H1 (cell line): ENCODE data around the gene TFDP1. TPM values are rescaled to one million over a fixed set of nuclear protein-coding genes. Genes with fewer than 3 reads are reported as not detected.

Experiments used
- CTCF ChIA-PET: fragments of 300-600 bp; sonication (Branson Sonifier 250); formaldehyde crosslinking; loops from one replicate; lab custom pipeline; 2021; ENCODE audit not compliant: partially characterized antibody; lab: Charles Lee
- POLR2A ChIA-PET: fragments of 300-600 bp; sonication (Branson Sonifier 250); formaldehyde crosslinking; loops from one replicate; lab custom pipeline; 2021; ENCODE audit warnings: inconsistent platforms; ENCODE audit not compliant: partially characterized antibody; lab: Charles Lee
- DNase-seq, 2 experiments: peaks; one replicate each; pipeline versions ENCODE4 v3.0.0 to v3.0.0-alpha.2; 2010 to 2022; ENCODE audit warnings: low spot score in 2 of 2, low read depth in 1 of 2, mixed read lengths in 1 of 2
- FAIRE-seq: peaks from 2 replicates; lab custom pipeline; 2011; peaks lifted over from hg19 to GRCh38; lab: Jason Lieb, UNC
- H2AFZ ChIP-seq: 2 replicates; pipeline ENCODE4 v1.8.1; 2012; ENCODE audit warnings: low read length, inconsistent platforms
- H2AK5ac ChIP-seq: 2 replicates; pipeline ENCODE4 v1.6.1; 2013; ENCODE audit warnings: low read depth, low read length
- H2BK120ac ChIP-seq: replicated peaks from 2 replicates; pipeline ENCODE3; 2013; ENCODE audit warnings: low read depth, low read length, inconsistent platforms
- H2BK12ac ChIP-seq: 2 replicates; pipeline ENCODE4 v1.6.1; 2013; ENCODE audit warnings: low read depth, low read length
- H2BK15ac ChIP-seq: 2 replicates; pipeline ENCODE4 v1.6.1; 2013; ENCODE audit warnings: low read length
- H2BK20ac ChIP-seq: 2 replicates; pipeline ENCODE4 v1.6.1; 2013; ENCODE audit warnings: low read length
- H2BK5ac ChIP-seq: 2 replicates; pipeline ENCODE4 v1.6.1; 2013; ENCODE audit warnings: low read depth, low read length
- H3K14ac ChIP-seq: 2 replicates; pipeline ENCODE4 v1.6.1; 2013; ENCODE audit warnings: inconsistent platforms; ENCODE audit not compliant: insufficient read length
- H3K18ac ChIP-seq: 2 replicates; pipeline ENCODE4 v1.6.1; 2013; ENCODE audit warnings: low read length; ENCODE audit errors: extremely low read depth
- H3K23ac ChIP-seq: 2 replicates; pipeline ENCODE4 v1.6.1; 2013; ENCODE audit warnings: inconsistent platforms; ENCODE audit not compliant: insufficient read length
- H3K23me2 ChIP-seq: 2 replicates; pipeline ENCODE4 v1.6.1; 2013; ENCODE audit warnings: low read depth, low read length
- H3K27ac ChIP-seq: 2 replicates; pipeline ENCODE4 v1.6.1; 2011; ENCODE audit warnings: low read depth, low read length, inconsistent platforms
- H3K27me3 ChIP-seq, 4 experiments: replicated peaks in 1 of 4; 1 replicate in 1 of 4; 2 replicates in 3 of 4; pipeline versions ENCODE4 v1.6.1 to v1.8.1; 2011 to 2013; ENCODE audit warnings: low read length in 3 of 4, mild to moderate bottlenecking in 3 of 4, inconsistent platforms in 2 of 4, mixed read lengths in 2 of 4, moderate library complexity in 1 of 4; ENCODE audit not compliant: control insufficient read depth in 3 of 4, insufficient read depth in 3 of 4; ENCODE audit errors: extremely low read depth in 1 of 4
- H3K36me3 ChIP-seq, 4 experiments: 2 replicates each; pipeline versions ENCODE4 v1.6.1 to v1.8.1; 2011 to 2013; ENCODE audit warnings: mild to moderate bottlenecking in 4 of 4, low read length in 3 of 4, moderate library complexity in 2 of 4, control low read depth in 1 of 4, inconsistent platforms in 1 of 4; ENCODE audit not compliant: insufficient read depth in 4 of 4, control insufficient read depth in 2 of 4
- H3K4ac ChIP-seq: replicated peaks from 2 replicates; pipeline ENCODE3; 2013; ENCODE audit warnings: low read length, low read depth, mixed read lengths, inconsistent platforms; ENCODE audit not compliant: insufficient read length
- H3K4me1 ChIP-seq, 4 experiments: replicated peaks in 1 of 4; 1 replicate in 1 of 4; 2 replicates in 3 of 4; pipeline versions ENCODE4 v1.6.1 to v1.8.1; 2011 to 2013; ENCODE audit warnings: low read length in 3 of 4, inconsistent platforms in 2 of 4, mixed read lengths in 1 of 4; ENCODE audit not compliant: insufficient read depth in 4 of 4, control insufficient read depth in 3 of 4
- H3K4me2 ChIP-seq, 2 experiments: 2 replicates each; pipeline versions ENCODE4 v1.6.1 to v1.8.1; 2011 to 2013; ENCODE audit warnings: low read depth in 2 of 2, low read length in 2 of 2, control low read depth in 1 of 2, inconsistent platforms in 1 of 2, mild to moderate bottlenecking in 1 of 2; ENCODE audit not compliant: insufficient read depth in 1 of 2
- H3K4me3 ChIP-seq, 4 experiments: fragments of 200-600, 300-600 bp in 1 of 4; sonication (generic), shearing (Covaris generic), sonication (Bioruptor Twin) in 1 of 4; 2 replicates each; pipeline versions ENCODE4 v1.5.1 to v1.8.1; 2011 to 2016; ENCODE audit warnings: low read length in 4 of 4, low read depth in 3 of 4, control low read depth in 2 of 4, inconsistent platforms in 2 of 4, mild to moderate bottlenecking in 2 of 4, mixed read lengths in 1 of 4, moderate library complexity in 1 of 4; ENCODE audit not compliant: insufficient read depth in 2 of 4; ENCODE audit errors: extremely low read depth in 1 of 4
- H3K56ac ChIP-seq: replicated peaks from 2 replicates; pipeline ENCODE3; 2013; ENCODE audit warnings: low read depth, mild to moderate bottlenecking, mixed read lengths, low read length, inconsistent platforms; ENCODE audit not compliant: insufficient read length
- H3K79me1 ChIP-seq: 2 replicates; pipeline ENCODE4 v1.6.1; 2013; ENCODE audit warnings: low read depth, low read length, control low read depth
- H3K79me2 ChIP-seq, 2 experiments: 2 replicates each; pipeline versions ENCODE4 v1.6.1 to v1.8.1; 2012 to 2013; ENCODE audit warnings: low read length in 2 of 2, mild to moderate bottlenecking in 2 of 2, inconsistent platforms in 1 of 2; ENCODE audit not compliant: insufficient read depth in 2 of 2, control insufficient read depth in 1 of 2
- H3K9ac ChIP-seq, 4 experiments: replicated peaks in 1 of 4; 1 replicate in 1 of 4; 2 replicates in 3 of 4; pipeline versions ENCODE4 v1.6.1 to v1.8.1; 2011 to 2013; ENCODE audit warnings: low read depth in 3 of 4, low read length in 3 of 4, control low read depth in 2 of 4, mild to moderate bottlenecking in 2 of 4, moderate library complexity in 2 of 4, inconsistent platforms in 1 of 4; ENCODE audit errors: extremely low read depth in 1 of 4
- H3K9me3 ChIP-seq, 2 experiments: 2 replicates each; pipeline versions ENCODE4 v1.6.1 to v1.8.1; 2012 to 2013; ENCODE audit warnings: mild to moderate bottlenecking in 2 of 2, moderate library complexity in 2 of 2, control low read depth in 1 of 2, inconsistent platforms in 1 of 2, low read depth in 1 of 2, low read length in 1 of 2, mixed read lengths in 1 of 2; ENCODE audit not compliant: insufficient read depth in 2 of 2
- H4K20me1 ChIP-seq, 2 experiments: replicated peaks in 1 of 2; 2 replicates each; pipeline versions ENCODE3 to v1.8.1; 2011 to 2013; ENCODE audit warnings: inconsistent platforms in 2 of 2, low read length in 2 of 2, mild to moderate bottlenecking in 1 of 2; ENCODE audit not compliant: insufficient read depth in 2 of 2, control insufficient read depth in 1 of 2
- H4K5ac ChIP-seq: 2 replicates; pipeline ENCODE4 v1.6.1; 2013; ENCODE audit warnings: low read length, low read depth, mixed read lengths, inconsistent platforms; ENCODE audit not compliant: insufficient read length
- H4K8ac ChIP-seq: 2 replicates; pipeline ENCODE4 v1.8.0; 2013; ENCODE audit warnings: mild to moderate bottlenecking, moderate library complexity, low read length, inconsistent platforms; ENCODE audit not compliant: insufficient read depth; ENCODE audit errors: extremely low read depth
- H4K91ac ChIP-seq: replicated peaks from 2 replicates; pipeline ENCODE3; 2013; ENCODE audit warnings: low read length, mixed read lengths, inconsistent platforms; ENCODE audit not compliant: insufficient read length
- EP300 ChIP-seq, 2 experiments: IDR thresholded peaks; 1 replicate in 1 of 2; 2 replicates in 1 of 2; pipeline ENCODE4 v1.6.1; 2011 to 2012; ENCODE audit warnings: low read depth in 2 of 2, low read length in 2 of 2, mild to moderate bottlenecking in 2 of 2, borderline replicate concordance in 1 of 2, inconsistent platforms in 1 of 2, moderate library complexity in 1 of 2
- GTF2F1 ChIP-seq: IDR thresholded peaks from 2 replicates; pipeline ENCODE4 v1.6.1; 2012; ENCODE audit warnings: low read depth, low read length, improper control_type of control experiment, borderline replicate concordance
- RAD21 ChIP-seq, 2 experiments: IDR thresholded peaks in 1 of 2; conservative IDR thresholded peaks in 1 of 2; 2 replicates each; pipeline ENCODE4 v1.6.1; 2011; ENCODE audit warnings: low read depth in 2 of 2, low read length in 2 of 2, improper control_type of control experiment in 1 of 2, inconsistent platforms in 1 of 2, mild to moderate bottlenecking in 1 of 2, moderate library complexity in 1 of 2
- SIRT6 ChIP-seq: IDR thresholded peaks from one replicate; pipeline ENCODE4 v1.7.1; 2012; ENCODE audit warnings: low read length, inconsistent platforms
- WGBS, 2 experiments: shearing (Covaris generic) in 1 of 2; methylation state at CpG; one replicate each; pipeline versions ENCODE4 v1.1.6 to v1.1.7; 2013 to 2015; ENCODE audit warnings: low lambda C conversion rate in 2 of 2, mixed read lengths in 2 of 2, inconsistent platforms in 1 of 2, low coverage in 1 of 2, missing lambda C conversion rate in 1 of 2; ENCODE audit not compliant: insufficient replicate concordance in 2 of 2, insufficient coverage in 1 of 2, insufficient read length in 1 of 2; ENCODE audit errors: extremely low coverage in 1 of 2, missing lambda C conversion rate in 1 of 2; 5-methylcytosine and 5-hydroxymethylcytosine counted together
- polyA plus RNA-seq, 7 experiments: library from polyadenylated mRNA; depleted of rRNA in 3 of 7; stranded (reverse) in 5 of 7; unstranded in 2 of 7; fragments of >200 nt in 5 of 7; fragments of 200-250 nt in 2 of 7; gene quantifications; 1 replicate in 5 of 7; 2 replicates in 1 of 7; 4 replicates in 1 of 7; pipeline versions ENCODE4 v1.2.1 to v1.2.3, GENCODE V29; 2011 to 2013; ENCODE audit warnings: missing spikeins in 2 of 7, mixed read lengths in 2 of 7
- total RNA-seq: library from RNA; stranded (reverse); fragmentation: NEBNext Ultra II Directional; extraction: Animal tissue kit (Norgen Biotek cat#: 25700); gene quantifications from 2 replicates; pipeline ENCODE4 v1.2.1, GENCODE V29; 2021
- TF ChIP-seq, protein P1 (sequence below): IDR thresholded peaks from 2 replicates; pipeline ENCODE4 v1.6.1; 2011; ENCODE audit warnings: low read depth, mild to moderate bottlenecking, low read length; ENCODE audit not compliant: insufficient read depth

The TFDP1 gene
- total and polyA plus RNA-seq, 2 of the 8 experiments (the other 6 are each of a cell fraction or from before 2014, with no cell fraction given) = 43.6 to 81.9 TPM

DNA sequence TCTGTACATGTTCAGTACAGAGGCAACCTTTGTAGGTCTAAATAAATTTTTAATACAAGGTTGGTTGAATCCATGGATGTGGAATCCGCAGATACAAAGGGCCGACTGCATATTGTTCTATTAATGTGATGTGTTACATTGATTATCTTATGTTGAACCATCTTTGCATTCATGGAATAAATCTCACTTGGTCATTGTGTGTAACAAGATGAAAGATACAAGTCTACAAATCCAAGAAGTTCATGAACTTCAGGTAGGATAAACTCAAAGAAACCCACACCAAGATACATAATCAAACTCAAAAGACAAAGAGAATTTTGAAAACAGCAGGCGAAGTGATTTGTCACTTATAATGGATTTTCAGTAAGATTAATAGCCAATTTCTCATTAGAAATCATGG, 8.0 kb upstream of the TFDP1 start:
- 86% methylated on average over 3 of the region's 3 CpGs; no CpG with 5 or more reads in 1 of the 2 experiments for WGBS, 2 experiments
- no peak for FAIRE-seq
- CTCF ChIA-PET = no interaction called here

More for the DNA sequence above, 8.0 kb upstream of the TFDP1 start:
- H4K20me1 ChIP-seq = no peaks in the 10 kb centered on the region
- H3K56ac ChIP-seq = no peak overlapping the region
- no peak overlapping the region for H4K8ac ChIP-seq
- H3K4ac ChIP-seq = no peak overlapping the region
- H3K18ac ChIP-seq = no peak overlapping the region
- H3K23me2 ChIP-seq = no peaks in the 10 kb centered on the region
- no peak overlapping the region for H2AFZ ChIP-seq
- no peak for DNase-seq
- H3K9ac ChIP-seq = no peak overlapping the region
- no peak overlapping the region for H3K14ac ChIP-seq
- no peak overlapping the region for H4K91ac ChIP-seq
- no peaks in the 10 kb centered on the region for H3K36me3 ChIP-seq
- no peaks in the 10 kb centered on the region for H3K79me2 ChIP-seq
- no peak overlapping the region for H2BK120ac ChIP-seq
- H3K79me1 ChIP-seq = no peaks in the 10 kb centered on the region
- no peak overlapping the region for H3K27ac ChIP-seq
- H3K9me3 ChIP-seq = peaks cover 0 to 4% of the 10 kb centered on the region in 2 experiments; a peak in 1 of 4 replicates
- no peak overlapping the region for H2AK5ac ChIP-seq
- H2BK15ac ChIP-seq = no peak overlapping the region
- TF ChIP-seq, protein P1, sequence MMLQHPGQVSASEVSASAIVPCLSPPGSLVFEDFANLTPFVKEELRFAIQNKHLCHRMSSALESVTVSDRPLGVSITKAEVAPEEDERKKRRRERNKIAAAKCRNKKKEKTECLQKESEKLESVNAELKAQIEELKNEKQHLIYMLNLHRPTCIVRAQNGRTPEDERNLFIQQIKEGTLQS = no peak
- TF ChIP-seq GTF2F1 (no peak), SIRT6 (no peak), RAD21 (IDR thresholded peaks at IDR 0.05 in 1 of 2, conservative IDR thresholded peaks at IDR 0.05 in 1 of 2; ENCODE audit: low read depth in 2 of 2, low read length in 2 of 2) (no peak), EP300 (IDR thresholded peaks at IDR 0.05; ENCODE audit: borderline replicate concordance in 1 of 2, low read depth in 2 of 2, low read length in 2 of 2) (no peak)
- no peak overlapping the region for H2BK12ac ChIP-seq
- H2BK20ac ChIP-seq = no peak overlapping the region
- no peaks in the 10 kb centered on the region for H3K27me3 ChIP-seq
- no peak overlapping the region for H3K4me3 ChIP-seq
- POLR2A ChIA-PET = no interaction called here
- no peaks in the 10 kb centered on the region for H3K4me1 ChIP-seq
- no peak overlapping the region for H3K23ac ChIP-seq
- H2BK5ac ChIP-seq = no peak overlapping the region
- H4K5ac ChIP-seq = no peak overlapping the region
- no peak overlapping the region for H3K4me2 ChIP-seq
